ENCODE data around the gene TMED10. TPM values are rescaled to one million over a fixed set of nuclear protein-coding genes. Genes with fewer than 3 reads are reported as not detected.

TMED10 gene
- total RNA-seq, 2 experiments from 2014 or later = 129 to 221 TPM

GRCh38 chr14:75150150-75150549, 26.3 kb downstream of the TMED10 start:
- 0 out of 2 replicates have a peak, but pooled peaks cover under 1% of the 10 kb centered on the region for H4K20me1 ChIP-seq (ENCODE audit: insufficient read depth, low read length)
- no peak for TF ChIP-seq EZH2phosphoT487 (IDR thresholded peaks at IDR 0.05; ENCODE audit: borderline replicate concordance, low read depth, low read length)
- TF ChIP-seq, protein P1, sequence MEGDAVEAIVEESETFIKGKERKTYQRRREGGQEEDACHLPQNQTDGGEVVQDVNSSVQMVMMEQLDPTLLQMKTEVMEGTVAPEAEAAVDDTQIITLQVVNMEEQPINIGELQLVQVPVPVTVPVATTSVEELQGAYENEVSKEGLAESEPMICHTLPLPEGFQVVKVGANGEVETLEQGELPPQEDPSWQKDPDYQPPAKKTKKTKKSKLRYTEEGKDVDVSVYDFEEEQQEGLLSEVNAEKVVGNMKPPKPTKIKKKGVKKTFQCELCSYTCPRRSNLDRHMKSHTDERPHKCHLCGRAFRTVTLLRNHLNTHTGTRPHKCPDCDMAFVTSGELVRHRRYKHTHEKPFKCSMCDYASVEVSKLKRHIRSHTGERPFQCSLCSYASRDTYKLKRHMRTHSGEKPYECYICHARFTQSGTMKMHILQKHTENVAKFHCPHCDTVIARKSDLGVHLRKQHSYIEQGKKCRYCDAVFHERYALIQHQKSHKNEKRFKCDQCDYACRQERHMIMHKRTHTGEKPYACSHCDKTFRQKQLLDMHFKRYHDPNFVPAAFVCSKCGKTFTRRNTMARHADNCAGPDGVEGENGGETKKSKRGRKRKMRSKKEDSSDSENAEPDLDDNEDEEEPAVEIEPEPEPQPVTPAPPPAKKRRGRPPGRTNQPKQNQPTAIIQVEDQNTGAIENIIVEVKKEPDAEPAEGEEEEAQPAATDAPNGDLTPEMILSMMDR (conservative IDR thresholded peaks at IDR 0.05; ENCODE audit: low read length) = no peak
- H3K36me3 ChIP-seq (ENCODE audit: insufficient read depth, low read length) = peaks cover 67% of the 10 kb centered on the region
- H3K4me2 ChIP-seq (ENCODE audit: low read length) = no peak overlapping the region
- no peaks in the 10 kb centered on the region for H3K9me3 ChIP-seq (ENCODE audit: low read length)
- no peak for DNase-seq (ENCODE audit: low spot score)
- intact Hi-C loops (cut with micrococcal nuclease; ENCODE audit: unreplicated experiment) = no loop called here
- CTCF ChIA-PET (ENCODE audit: unreplicated experiment) = no interaction called here
- H3K79me2 ChIP-seq (ENCODE audit: insufficient read depth, low read depth, low read length) = peaks cover 17% of the 10 kb centered on the region; the same call in 1 of the 2 replicates
- H3K4me3 ChIP-seq (ENCODE audit: low read depth, low read length, poor library complexity, severe bottlenecking) = no peak overlapping the region
- no peaks in the 10 kb centered on the region for H3K4me1 ChIP-seq (ENCODE audit: insufficient read depth, low read length, poor library complexity, severe bottlenecking)
- no peaks in the 10 kb centered on the region for H3K9me2 ChIP-seq (ENCODE audit: insufficient read depth, low read length)
- no peak overlapping the region for H3K27ac ChIP-seq (ENCODE audit: low read depth, low read length, poor library complexity, severe bottlenecking)
- POLR2A ChIA-PET = no interaction called here
- BruUV-seq (replicated peaks) = no TSS peak
- H2AFZ ChIP-seq (ENCODE audit: low read length) = no peak overlapping the region

- H2AFZ ChIP-seq (ENCODE audit: low read length) = no peak overlapping the region
- peaks cover 6% of the 10 kb centered on the region; the same call in 1 of the 2 replicates for H3K79me2 ChIP-seq (ENCODE audit: insufficient read depth, low read depth, low read length)
- H3K9me2 ChIP-seq (ENCODE audit: insufficient read depth, low read length) = no peaks in the 10 kb centered on the region
- ChIA-PET CTCF (ENCODE audit: unreplicated experiment) (no interaction called here), POLR2A (interaction anchor here (1.0 kb wide), 1 partner anchor 13 kb away, joined by 4 read pairs; no protein-coding TSS in a partner anchor)
- H4K20me1 ChIP-seq (ENCODE audit: insufficient read depth, low read length) = no peaks in the 10 kb centered on the region
- no peak overlapping the region for H3K4me2 ChIP-seq (ENCODE audit: low read length)
- no peaks in the 10 kb centered on the region for H3K4me1 ChIP-seq (ENCODE audit: insufficient read depth, low read length, poor library complexity, severe bottlenecking)
- TF ChIP-seq EZH2phosphoT487 (IDR thresholded peaks at IDR 0.05; ENCODE audit: borderline replicate concordance, low read depth, low read length) = no peak
- TF ChIP-seq, protein P1 (conservative IDR thresholded peaks at IDR 0.05; ENCODE audit: low read length) = 0 out of 2 replicates have a peak, but pooled peaks have one; percentile 25
- peaks cover 79% of the 10 kb centered on the region for H3K36me3 ChIP-seq (ENCODE audit: insufficient read depth, low read length)
- no peak for DNase-seq (ENCODE audit: low spot score)
- no peaks in the 10 kb centered on the region for H3K9me3 ChIP-seq (ENCODE audit: low read length)
- no peak overlapping the region for H3K27ac ChIP-seq (ENCODE audit: low read depth, low read length, poor library complexity, severe bottlenecking)
- intact Hi-C loops (cut with micrococcal nuclease; ENCODE audit: unreplicated experiment) = no loop called here
- no TSS peak for BruUV-seq (replicated peaks)
- H3K4me3 ChIP-seq (ENCODE audit: low read depth, low read length, poor library complexity, severe bottlenecking) = no peak overlapping the region
These were observed 28.9 kb downstream of the TMED10 start for GRCh38 chr14:75147423-75148071.

- Histone ChIP-seq H3K9me2 (ENCODE audit: insufficient read depth, low read length) (no peaks in the 10 kb centered on the region), H3K36me3 (ENCODE audit: insufficient read depth, low read length) (peaks cover 70% of the 10 kb centered on the region), H2AFZ (ENCODE audit: low read length) (no peak overlapping the region), H4K20me1 (ENCODE audit: insufficient read depth, low read length) (peaks cover 13% of the 10 kb centered on the region), H3K4me2 (ENCODE audit: low read length) (no peak overlapping the region), H3K9me3 (ENCODE audit: low read length) (no peaks in the 10 kb centered on the region), H3K4me1 (ENCODE audit: insufficient read depth, low read length, poor library complexity, severe bottlenecking) (peaks cover 12% of the 10 kb centered on the region), H3K4me3 (ENCODE audit: low read depth, low read length, poor library complexity, severe bottlenecking) (no peak overlapping the region), H3K27ac (ENCODE audit: low read depth, low read length, poor library complexity, severe bottlenecking) (no peak overlapping the region), H3K79me2 (ENCODE audit: insufficient read depth, low read depth, low read length) (peaks cover 21% of the 10 kb centered on the region; the same call in 1 of the 2 replicates)
- ChIA-PET POLR2A (no interaction called here), CTCF (ENCODE audit: unreplicated experiment) (no interaction called here)
- BruUV-seq (replicated peaks) = no TSS peak
- no peak for TF ChIP-seq EZH2phosphoT487 (IDR thresholded peaks at IDR 0.05; ENCODE audit: borderline replicate concordance, low read depth, low read length)
- TF ChIP-seq, protein P1 (conservative IDR thresholded peaks at IDR 0.05; ENCODE audit: low read length) = no peak
- intact Hi-C loops (cut with micrococcal nuclease; ENCODE audit: unreplicated experiment) = no loop called here
- DNase-seq (ENCODE audit: low spot score) = no peak
These were observed 31.5 kb downstream of the TMED10 start for GRCh38 chr14:75144944-75145343.

All from OCI-LY7 (cell line).